T-cell (primary cell): ENCODE measurements around the gene IQCF2. TPM values are rescaled to one million over a fixed set of nuclear protein-coding genes. Genes with fewer than 3 reads are reported as not detected.
"Not testable (repeated sequence)": the region's sequence is repeated elsewhere in the genome, so short reads cannot be mapped to it uniquely, and the experiment has no call there.

ENCODE experiments used
- ATAC-seq, 4 experiments: fragments of 200-7000 bp in 3 of 4; fragments of 150-1000 bp in 1 of 4; cut with Tn5 transposase; replicated peaks in 1 of 4; 1 replicate in 3 of 4; 2 replicates in 1 of 4; pipeline ENCODE4 v1.10.0; 2021; ENCODE audit warnings: moderate library complexity in 3 of 4, mild to moderate bottlenecking in 2 of 4, moderate number of reproducible peaks in 1 of 4
- CTCF ChIA-PET, 2 donors: fragments of 300-600 bp; sonication (Branson Sonifier 250); formaldehyde crosslinking; loops; one replicate each; lab custom pipeline; 2022; ENCODE audit warnings: antibody characterized with exemption in 2 of 2; lab: Charles Lee
- POLR2A ChIA-PET, 2 donors: fragments of 300-600 bp; sonication (Branson Sonifier 250); formaldehyde crosslinking; loops; one replicate each; lab custom pipeline; 2022; ENCODE audit warnings: antibody characterized with exemption in 2 of 2; lab: Charles Lee
- DNase-seq, 35 experiments: peaks; one replicate each; pipeline versions ENCODE4 v3.0.0 to v3.0.0-alpha.2; 2013 to 2023
- H3K27ac ChIP-seq: one replicate; pipeline ENCODE4 v1.5.1; 2013; ENCODE audit warnings: low read length
- H3K27me3 ChIP-seq, 2 experiments: replicated peaks in 1 of 2; 1 replicate in 1 of 2; 2 replicates in 1 of 2; pipeline versions ENCODE4 v1.6.1 to v1.7.0; 2013; ENCODE audit warnings: low read length in 1 of 2, mixed read lengths in 1 of 2; ENCODE audit not compliant: control insufficient read depth in 2 of 2, insufficient read depth in 2 of 2; ENCODE audit errors: extremely low read depth in 1 of 2
- H3K36me3 ChIP-seq, 2 donors: 1 replicate in 1 of 2; 2 replicates in 1 of 2; pipeline versions ENCODE4 v1.6.1 to v1.7.0; 2013; ENCODE audit warnings: low read length in 1 of 2; ENCODE audit not compliant: control insufficient read depth in 2 of 2, insufficient read depth in 1 of 2; ENCODE audit errors: extremely low read depth in 1 of 2
- H3K4me1 ChIP-seq, 2 experiments: 1 replicate in 1 of 2; 2 replicates in 1 of 2; pipeline versions ENCODE4 v1.6.1 to v1.7.0; 2013; ENCODE audit warnings: low read length in 2 of 2, mixed read lengths in 1 of 2; ENCODE audit not compliant: insufficient read depth in 2 of 2, control insufficient read depth in 1 of 2; ENCODE audit errors: extremely low read depth in 1 of 2
- H3K4me3 ChIP-seq, 2 donors: 1 replicate in 1 of 2; 2 replicates in 1 of 2; pipeline versions ENCODE4 v1.5.1 to v1.7.0; 2013; ENCODE audit warnings: mild to moderate bottlenecking in 2 of 2, low read length in 1 of 2, moderate library complexity in 1 of 2; ENCODE audit not compliant: control insufficient read depth in 1 of 2; ENCODE audit errors: extremely low read depth in 1 of 2
- H3K9me3 ChIP-seq: 2 replicates; pipeline ENCODE4 v1.7.0; 2013
- H3K27ac Mint-ChIP-seq, 2 donors: one replicate each; pipeline ENCODE4 v1.8.0; 2020 to 2021; ENCODE audit warnings: mild to moderate bottlenecking in 2 of 2, mixed read lengths in 2 of 2
- H3K27me3 Mint-ChIP-seq, 2 donors: one replicate each; pipeline ENCODE4 v1.8.0; 2021 to 2022; ENCODE audit warnings: mixed read lengths in 2 of 2
- H3K36me3 Mint-ChIP-seq: one replicate; pipeline ENCODE4 v1.8.0; 2021; ENCODE audit warnings: mixed read lengths
- H3K4me1 Mint-ChIP-seq, 3 donors: one replicate each; pipeline ENCODE4 v1.8.0; 2020 to 2022; ENCODE audit warnings: mixed read lengths in 3 of 3, mild to moderate bottlenecking in 1 of 3
- H3K4me3 Mint-ChIP-seq, 3 donors: one replicate each; pipeline ENCODE4 v1.8.0; 2020 to 2022; ENCODE audit warnings: mild to moderate bottlenecking in 3 of 3, mixed read lengths in 3 of 3, moderate library complexity in 3 of 3
- H3K9me3 Mint-ChIP-seq, 3 donors: one replicate each; pipeline ENCODE4 v1.8.0; 2020 to 2022; ENCODE audit warnings: mixed read lengths in 3 of 3
- WGBS: methylation state at CpG from one replicate; pipeline ENCODE4 v1.1.5; 2013; ENCODE audit warnings: missing lambda C conversion rate; ENCODE audit not compliant: insufficient coverage; 5-methylcytosine and 5-hydroxymethylcytosine counted together
- total RNA-seq, 35 experiments: library from RNA in 6 of 35; stranded (reverse) in 6 of 35; fragments of 120-200 nt in 1 of 35; gene quantifications; one replicate each; pipeline versions ENCODE4 v1.2.1 to v1.2.4 and lab custom pipeline; 2013 to 2026

Gene IQCF2
- total RNA-seq, 5 donors from 2014 or later (not counting 1 experiment from before 2014, with no cell fraction given) = not detected

GRCh38 chr3:51845129-51845528 is 16.3 kb upstream of the IQCF2 start:
- ChIA-PET POLR2A (no interaction called here), CTCF (no interaction called here)
- no peaks in the 10 kb centered on the region for H3K9me3 ChIP-seq
- DNase-seq (no peak), ATAC-seq (no peak)
- H3K27me3 ChIP-seq = peaks cover 2 to 8% of the 10 kb centered on the region in 2 experiments
- no peak overlapping the region for H3K27ac Mint-ChIP-seq
- no peaks in the 10 kb centered on the region for H3K4me1 ChIP-seq
- peaks cover 0 to 21% (median 20%) of the 10 kb centered on the region in 3 donors for H3K9me3 Mint-ChIP-seq
- H3K4me1 Mint-ChIP-seq = no peaks in the 10 kb centered on the region
- peaks cover 8% of the 10 kb centered on the region for H3K36me3 Mint-ChIP-seq
- H3K27ac ChIP-seq = no peak overlapping the region
- peaks cover 43 to 48% of the 10 kb centered on the region in 2 donors for H3K27me3 Mint-ChIP-seq
- H3K4me3 ChIP-seq = no peak overlapping the region
- no peaks in the 10 kb centered on the region for H3K36me3 ChIP-seq
- 79% methylated on average over 2 of the region's 7 CpGs for WGBS
- no peak overlapping the region for H3K4me3 Mint-ChIP-seq

GRCh38 chr3:51855411-51855810 is 6.0 kb upstream of the IQCF2 start:
- H3K4me3 ChIP-seq, H3K27me3 ChIP-seq, ATAC-seq, H3K4me1 ChIP-seq, H3K36me3 ChIP-seq, H3K4me1 Mint-ChIP-seq, H3K9me3 ChIP-seq, DNase-seq, POLR2A ChIA-PET, H3K27ac ChIP-seq, H3K36me3 Mint-ChIP-seq, CTCF ChIA-PET, H3K9me3 Mint-ChIP-seq, H3K27ac Mint-ChIP-seq, H3K4me3 Mint-ChIP-seq: not testable (repeated sequence)
- H3K27me3 Mint-ChIP-seq = peaks cover 15 to 22% of the 10 kb centered on the region in 2 donors
- no CpG with 5 or more reads among the region's 1 CpG for WGBS

GRCh38 chr3:51862886-51863285 is 1.5 kb downstream of the IQCF2 start:
- ATAC-seq (no peak), DNase-seq (no peak)
- H3K9me3 Mint-ChIP-seq = no peaks in the 10 kb centered on the region
- no peaks in the 10 kb centered on the region for H3K36me3 ChIP-seq
- 88% methylated on average over 13 of the region's 13 CpGs for WGBS
- H3K4me1 ChIP-seq = no peaks in the 10 kb centered on the region
- H3K27ac ChIP-seq = no peak overlapping the region
- ChIA-PET POLR2A (no interaction called here), CTCF (no interaction called here)
- H3K9me3 ChIP-seq = no peaks in the 10 kb centered on the region
- no peak overlapping the region for H3K27ac Mint-ChIP-seq
- no peak overlapping the region for H3K4me3 Mint-ChIP-seq
- no peak overlapping the region for H3K4me3 ChIP-seq
- peaks cover 7 to 16% of the 10 kb centered on the region in 2 donors for H3K27me3 Mint-ChIP-seq
- no peaks in the 10 kb centered on the region for H3K36me3 Mint-ChIP-seq
- H3K4me1 Mint-ChIP-seq = no peaks in the 10 kb centered on the region
- H3K27me3 ChIP-seq = peaks cover 0 to 11% of the 10 kb centered on the region in 2 experiments

GRCh38 chr3:51868896-51869295 is 7.5 kb downstream of the IQCF2 start:
- POLR2A ChIA-PET, DNase-seq, H3K27ac Mint-ChIP-seq, H3K4me3 Mint-ChIP-seq, H3K9me3 ChIP-seq, H3K27me3 ChIP-seq, H3K36me3 ChIP-seq, H3K4me1 ChIP-seq, H3K9me3 Mint-ChIP-seq, H3K4me3 ChIP-seq, CTCF ChIA-PET, H3K27ac ChIP-seq, H3K36me3 Mint-ChIP-seq, ATAC-seq, H3K4me1 Mint-ChIP-seq: not testable (repeated sequence)
- peaks cover 27 to 32% of the 10 kb centered on the region in 2 donors for H3K27me3 Mint-ChIP-seq
- no CpG with 5 or more reads among the region's 1 CpG for WGBS

GRCh38 chr3:51869304-51869703 is 7.9 kb downstream of the IQCF2 start:
- Mint-ChIP-seq H3K9me3 (no peaks in the 10 kb centered on the region), H3K4me3 (no peak overlapping the region), H3K27me3 (peaks cover 27 to 32% of the 10 kb centered on the region in 2 donors), H3K4me1 (peaks cover 0 to under 1% (median 0%) of the 10 kb centered on the region in 3 donors), H3K27ac (peak overlapping the region in 1 of 2 donors; percentile 2), H3K36me3 (no peaks in the 10 kb centered on the region)
- Histone ChIP-seq H3K27ac (no peak overlapping the region), H3K9me3 (no peaks in the 10 kb centered on the region), H3K36me3 (no peaks in the 10 kb centered on the region), H3K27me3 (peaks cover 0 to 9% of the 10 kb centered on the region in 2 experiments), H3K4me3 (no peak overlapping the region), H3K4me1 (no peaks in the 10 kb centered on the region)
- 88% methylated on average over 2 of the region's 2 CpGs for WGBS
- DNase-seq (no peak), ATAC-seq (no peak)
- ChIA-PET POLR2A (no interaction called here), CTCF (no interaction called here)

- no peaks in the 10 kb centered on the region for H3K9me3 ChIP-seq
- Mint-ChIP-seq H3K27ac (no peak overlapping the region), H3K36me3 (no peaks in the 10 kb centered on the region), H3K27me3 (peaks cover 30 to 32% of the 10 kb centered on the region in 2 donors), H3K9me3 (no peaks in the 10 kb centered on the region), H3K4me3 (no peak overlapping the region), H3K4me1 (peaks cover 0 to 6% (median 0%) of the 10 kb centered on the region in 3 donors)
- WGBS = 100% methylated on average over 1 of the region's 1 CpG
- H3K4me1 ChIP-seq = no peaks in the 10 kb centered on the region
- no peaks in the 10 kb centered on the region for H3K36me3 ChIP-seq
- ATAC-seq (no peak), DNase-seq (no peak)
- H3K27ac ChIP-seq = no peak overlapping the region
- ChIA-PET CTCF (no interaction called here), POLR2A (no interaction called here)
- no peak overlapping the region for H3K4me3 ChIP-seq
- H3K27me3 ChIP-seq = peaks cover 0 to 17% of the 10 kb centered on the region in 2 experiments
These were observed 11.9 kb downstream of the IQCF2 start for GRCh38 chr3:51873253-51873766.

- no peaks in the 10 kb centered on the region for H3K36me3 ChIP-seq
- ChIA-PET POLR2A (no interaction called here), CTCF (no interaction called here)
- no peak for DNase-seq
- H3K4me3 Mint-ChIP-seq = no peak overlapping the region
- H3K36me3 Mint-ChIP-seq = no peaks in the 10 kb centered on the region
- 95% methylated on average over 8 of the region's 10 CpGs for WGBS
- H3K27ac ChIP-seq = no peak overlapping the region
- peaks cover 0 to 6% (median 0%) of the 10 kb centered on the region in 3 donors for H3K4me1 Mint-ChIP-seq
- no peak overlapping the region for H3K4me3 ChIP-seq
- H3K27ac Mint-ChIP-seq = no peak overlapping the region
- no peaks in the 10 kb centered on the region for H3K9me3 Mint-ChIP-seq
- peaks cover 0 to 22% of the 10 kb centered on the region in 2 experiments for H3K27me3 ChIP-seq
- H3K4me1 ChIP-seq = no peaks in the 10 kb centered on the region
- H3K9me3 ChIP-seq = no peaks in the 10 kb centered on the region
- ATAC-seq = no peak
- peaks cover 29 to 34% of the 10 kb centered on the region in 2 donors for H3K27me3 Mint-ChIP-seq
These were observed 12.5 kb downstream of the IQCF2 start for GRCh38 chr3:51873876-51874275.
